GM18870 (cell line): ENCODE data around the gene MAGI3.

Experiments
- ATAC-seq: cut with Tn5 transposase; IDR thresholded peaks from one replicate; pipeline ENCODE4 v1.9.1; 2021; ENCODE audit warnings: moderate library complexity; ENCODE audit not compliant: unreplicated experiment

MAGI3 gene

DNA sequence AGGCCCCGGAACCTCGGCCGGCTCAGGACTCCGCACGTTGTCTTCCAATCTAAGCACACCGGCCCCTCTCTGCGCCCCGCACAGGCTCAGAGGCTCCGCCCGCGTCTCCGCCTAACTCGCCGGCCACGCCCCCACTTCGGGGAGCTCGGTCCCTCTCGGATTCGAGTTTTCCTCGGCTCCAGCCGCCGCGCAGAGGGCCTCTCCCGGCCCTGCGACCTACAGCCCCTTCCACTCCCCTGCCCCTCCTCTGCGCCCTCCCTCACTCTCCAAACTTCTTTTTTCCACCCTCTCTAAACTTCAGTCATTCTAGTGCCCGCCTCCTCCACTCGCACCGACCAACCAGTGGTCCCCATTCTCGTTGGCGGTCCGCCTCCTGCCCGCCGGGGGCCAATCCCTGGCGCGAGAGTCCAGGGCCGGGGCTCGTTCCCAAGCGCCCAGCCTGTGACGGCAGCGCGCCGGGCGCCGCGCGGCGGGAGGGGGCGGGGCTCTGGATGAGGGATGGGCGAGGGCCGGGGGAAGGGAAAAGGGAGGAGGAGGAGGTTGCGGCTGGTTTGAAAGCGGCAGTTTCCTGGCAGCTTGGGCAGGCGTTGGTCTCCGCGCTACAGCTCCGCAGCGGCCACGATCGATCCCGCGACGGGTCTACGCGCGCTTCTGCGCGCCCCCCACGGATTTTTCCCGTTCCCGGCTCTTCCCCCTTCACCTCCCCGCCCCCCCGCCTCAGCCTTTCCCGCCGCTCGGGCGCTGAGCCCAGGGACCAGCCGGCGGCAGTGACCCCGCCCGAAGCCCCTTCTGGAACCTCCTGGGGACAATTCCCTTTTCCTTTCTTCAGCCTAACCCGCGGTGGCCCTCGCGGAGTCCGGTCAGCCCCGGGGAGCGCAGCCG, at the start of gene MAGI3:
Gene MAGI3 (plus strand): TSS at position 563 of the 882 bp plus-strand sequence. CDS start 519 bp downstream, outside the sequence.
- ATAC-seq, result peak; percentile 93

- ATAC-seq, result no peak
Measured at GRCh38 chr1:113353580-113353979, 36.7 kb upstream of the MAGI3 start.

DNA sequence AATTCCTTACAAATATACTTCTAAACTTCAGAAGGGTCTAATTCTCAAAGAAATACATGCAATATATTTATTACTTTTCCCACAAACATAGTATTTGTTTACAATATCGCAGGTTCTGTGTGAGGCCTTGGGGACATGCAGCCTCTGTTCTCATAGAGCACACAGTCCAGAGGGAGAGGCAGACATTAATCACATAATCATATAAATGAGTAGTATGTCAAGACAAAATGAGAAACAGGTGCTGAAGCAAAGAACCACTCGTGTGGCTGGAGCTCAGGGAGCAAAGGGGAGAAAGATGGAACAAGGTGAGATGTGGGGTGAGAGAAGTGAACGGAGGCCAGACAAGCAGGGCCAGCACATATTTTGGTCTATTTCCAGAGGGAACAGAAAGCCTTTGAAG, 26.4 kb upstream of the MAGI3 start:
- no peak for ATAC-seq

DNA sequence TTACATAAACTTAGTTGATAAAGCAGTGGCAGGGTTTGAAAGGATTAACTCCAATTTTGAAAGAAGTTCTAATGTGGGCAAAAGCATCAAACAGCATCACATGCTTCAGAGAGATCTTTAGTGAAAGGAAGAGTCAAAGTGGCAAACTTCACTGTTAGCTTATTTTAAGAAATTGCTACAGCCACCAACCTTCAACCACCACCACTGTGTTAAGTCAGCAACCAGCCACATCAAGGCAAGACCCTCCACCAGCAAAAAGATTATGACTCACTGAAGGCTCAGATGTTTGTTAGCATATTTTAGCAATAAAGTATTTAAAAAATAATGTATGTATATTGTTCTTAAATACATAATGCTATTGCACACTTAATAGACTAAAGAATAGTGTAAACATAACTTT, 21.3 kb upstream of the MAGI3 start:
- ATAC-seq, result no peak

- no peak for ATAC-seq
Measured at GRCh38 chr1:113369699-113370098, 20.6 kb upstream of the MAGI3 start.

DNA sequence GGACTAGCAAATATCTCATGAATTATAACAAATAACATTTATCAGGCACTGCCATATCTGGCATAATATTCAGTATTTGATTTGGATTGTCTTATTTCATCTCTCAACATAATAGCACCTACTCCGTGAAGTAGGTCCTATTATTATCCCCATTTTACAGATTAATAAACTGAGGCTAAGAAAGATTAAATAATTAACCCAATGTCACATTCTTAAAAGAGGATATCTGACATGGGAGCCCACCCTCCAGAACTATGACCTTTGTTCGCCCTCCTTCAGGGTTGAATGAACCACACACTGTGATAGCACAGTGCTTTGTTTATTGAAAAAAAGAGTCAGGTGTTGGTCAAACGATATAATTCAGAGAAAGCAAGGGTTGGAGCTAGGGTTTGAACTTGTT, 19.4 kb upstream of the MAGI3 start:
- no peak for ATAC-seq

GRCh38 chr1:113372546-113372945, 17.8 kb upstream of the MAGI3 start:
- ATAC-seq, result no peak

DNA sequence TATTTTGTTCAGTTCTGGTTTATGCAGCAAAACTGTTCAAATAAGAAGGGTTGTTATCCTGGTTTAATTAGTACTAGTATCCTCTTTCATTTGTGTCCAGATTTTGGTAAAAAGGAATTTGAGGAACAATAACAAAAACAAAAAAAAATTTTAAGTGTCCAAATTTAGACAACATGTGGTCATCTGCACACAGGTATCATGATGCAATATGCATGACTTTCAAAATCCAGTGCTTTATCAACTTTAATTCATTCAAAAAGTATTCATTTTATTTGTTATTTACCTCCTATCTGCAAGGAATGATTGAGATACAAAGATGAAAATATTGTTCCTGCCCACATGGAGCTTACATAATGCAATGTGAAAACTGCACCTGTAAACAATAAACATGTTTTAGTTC, 16.7 kb upstream of the MAGI3 start:
- ATAC-seq, result no peak

DNA sequence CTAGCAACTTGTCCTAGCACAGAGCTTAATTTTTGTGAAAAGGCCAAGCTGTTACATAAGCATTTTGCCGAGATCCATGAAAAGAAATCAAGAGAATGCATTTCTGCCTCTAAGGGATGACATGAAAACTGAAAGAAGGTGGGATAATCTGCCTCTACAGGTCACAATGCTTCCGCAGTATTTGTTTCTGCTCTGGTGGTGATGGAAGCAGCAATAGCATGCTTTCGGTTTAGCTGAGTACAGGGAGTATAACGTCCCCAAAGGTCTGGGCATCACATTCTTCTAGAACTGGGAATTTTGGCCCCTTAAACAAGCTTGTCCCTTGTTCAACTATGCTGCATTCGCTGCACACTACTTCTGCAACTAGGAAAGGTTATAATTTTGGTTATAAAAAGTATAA, 14.4 kb upstream of the MAGI3 start:
- no peak for ATAC-seq

GRCh38 chr1:113380075-113380474, 10.2 kb upstream of the MAGI3 start:
- no peak for ATAC-seq

GRCh38 chr1:113388017-113388620, 2.2 kb upstream of the MAGI3 start:
- ATAC-seq, result no peak

- no peak for ATAC-seq
Measured at GRCh38 chr1:113388621-113389358, 1.5 kb upstream of the MAGI3 start.

DNA sequence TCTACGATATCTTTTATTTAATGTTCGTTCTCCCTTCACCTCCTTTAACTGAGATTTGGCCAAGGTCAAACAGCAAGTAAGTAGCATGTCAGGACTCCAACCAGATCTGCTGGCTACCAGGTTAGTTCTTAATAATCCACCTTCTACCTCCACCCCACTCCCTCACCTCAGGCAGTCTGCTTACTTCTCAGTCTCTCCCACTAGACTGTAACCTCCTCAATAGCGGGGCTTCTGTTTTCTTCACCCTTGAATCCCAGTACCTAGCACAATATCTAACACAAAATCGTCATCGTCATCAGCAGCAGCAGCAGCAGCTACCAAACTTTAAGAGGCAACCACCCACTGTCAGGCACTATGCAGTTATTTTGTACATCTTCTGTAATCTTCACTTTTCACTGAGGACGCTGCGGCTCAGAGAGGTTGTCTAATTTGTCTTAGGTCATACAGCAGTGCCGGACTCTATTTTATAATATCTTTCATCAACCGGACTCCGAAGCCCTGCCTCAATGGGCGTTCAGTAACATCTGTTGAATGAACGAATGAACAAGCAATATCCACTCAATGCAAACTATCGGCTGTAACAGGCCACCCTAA, 859 bp upstream of the MAGI3 start:
- ATAC-seq, result no peak

- no peak for ATAC-seq
Measured at GRCh38 chr1:113390871-113391648, 745 bp downstream of the MAGI3 start.

DNA sequence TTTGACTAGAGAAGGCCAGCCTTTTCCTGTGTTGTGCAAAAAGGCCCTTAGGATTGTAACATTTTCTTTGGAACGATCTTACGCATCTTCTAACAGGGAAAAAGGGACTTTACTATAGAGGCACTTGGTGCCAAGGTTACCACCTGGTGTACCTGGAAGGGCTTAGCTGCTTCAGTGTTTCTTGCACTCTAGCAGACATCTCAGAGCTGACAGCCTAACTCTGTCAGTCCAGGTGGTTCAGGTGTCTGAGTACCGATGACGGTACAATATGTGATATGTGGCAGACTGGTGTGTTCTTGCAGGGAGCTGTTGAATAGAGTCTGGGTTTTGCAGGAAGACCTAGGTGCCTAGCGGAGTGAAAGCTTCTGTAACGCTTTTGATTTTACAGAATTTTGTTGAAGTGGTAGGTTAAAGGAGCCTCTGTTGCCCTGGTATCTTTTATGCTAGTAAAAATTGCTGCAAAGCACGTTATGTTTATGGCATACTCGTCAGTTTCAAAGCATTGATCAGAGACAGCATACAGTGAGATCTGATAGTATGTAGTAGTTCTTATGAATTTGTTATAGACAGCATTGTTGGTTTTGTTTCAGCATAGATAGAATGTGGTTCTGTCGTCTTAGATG, 1.4 kb downstream of the MAGI3 start:
- ATAC-seq, result no peak

GRCh38 chr1:113392541-113393128, 2.3 kb downstream of the MAGI3 start:
- no peak for ATAC-seq

GRCh38 chr1:113394043-113394862, 3.9 kb downstream of the MAGI3 start:
- no peak for ATAC-seq

DNA sequence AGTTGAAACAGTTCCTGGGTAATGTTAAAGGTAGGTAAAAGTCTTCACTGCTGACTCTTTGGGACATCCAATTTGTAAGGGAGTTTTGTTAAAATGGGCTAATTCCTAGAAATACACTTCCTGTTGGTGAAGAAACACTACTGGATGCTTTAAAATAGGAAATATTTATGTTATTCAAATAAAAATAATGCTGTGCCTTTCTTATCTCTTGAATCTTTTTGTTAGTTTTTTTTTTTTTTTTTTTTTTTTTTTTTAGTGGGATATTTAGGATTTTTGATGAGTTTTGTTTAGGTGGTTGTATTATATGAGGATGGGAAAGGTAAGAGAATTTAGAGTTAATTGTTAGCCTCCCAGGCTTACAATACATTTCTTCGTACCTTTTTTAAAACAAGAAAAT, 4.5 kb downstream of the MAGI3 start:
- ATAC-seq, result no peak

GRCh38 chr1:113396102-113396501, 5.8 kb downstream of the MAGI3 start:
- no peak for ATAC-seq
